Caki2 (cell line): ENCODE data around the gene ARHGEF10L. TPM values are rescaled to one million over a fixed set of nuclear protein-coding genes. Genes with fewer than 3 reads are reported as not detected.

Experiments used
- DNase-seq: peaks from one replicate; pipeline ENCODE4 v3.0.0-alpha.2; 2015; ENCODE audit warnings: low read depth
- in situ Hi-C: cut with HindIII; loops from 2 replicates; pipeline ENCODE4 v1.10.0; 2016; ENCODE audit warnings: low sequenced_read_pairs, low pct_unique_long_range_greater_than_20kb, mixed read lengths
- total RNA-seq: library from RNA; depleted of rRNA; stranded (reverse); fragments of >200 nt; shearing (Covaris generic); gene quantifications from 2 replicates; pipeline ENCODE4 v1.2.3, GENCODE V29; 2014; ENCODE audit warnings: low replicate concordance; rRNA removed

ARHGEF10L gene
- total RNA-seq, 1 experiment from 2014 or later: 31.0 TPM

DNA sequence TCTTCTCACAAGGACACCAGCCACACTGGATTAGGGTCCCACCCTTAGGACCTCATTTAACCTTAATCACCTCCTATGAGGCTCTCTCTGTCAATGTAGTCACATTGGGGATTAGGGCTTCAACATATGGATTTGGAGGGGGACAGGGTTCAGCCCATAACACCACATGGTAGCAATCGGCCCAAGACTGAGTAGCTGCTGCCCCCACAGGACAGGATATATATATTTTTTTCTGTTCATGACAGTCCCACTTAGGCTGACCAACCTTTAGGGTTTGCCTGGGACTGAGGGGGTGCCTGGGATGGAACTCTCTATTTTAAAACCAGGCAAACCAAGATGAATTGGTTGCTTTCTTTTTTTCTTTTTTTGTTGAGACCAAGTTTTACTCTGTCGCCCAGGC is 207.4 kb downstream of the ARHGEF10L start:
- DNase-seq: no peak
- in situ Hi-C loops: no loop called here

Other genes with a start within 250 kb of the ARHGEF10L start
- gene PADI4, start 231.5 kb upstream of the ARHGEF10L start, total RNA-seq: not detected in 2 replicates
- gene PADI6, start 167.5 kb upstream of the ARHGEF10L start, total RNA-seq: not detected in 2 replicates
- gene RCC2, start 100.0 kb upstream of the ARHGEF10L start, total RNA-seq: 141 and 145 TPM in 2 replicates
- gene ACTL8, start 215.6 kb downstream of the ARHGEF10L start, total RNA-seq: 1.2 and 1.5 TPM in 2 replicates